Trophoblast cell (in vitro differentiated cells and primary cell): Measurements from ENCODE around the gene PRMT9.

Experiments used
- DNase-seq, 2 donors: peaks; one replicate each; pipeline ENCODE4 v3.0.0-alpha.2; 2016
- H2AFZ ChIP-seq: 2 replicates; pipeline ENCODE4 v1.6.1; 2013; ENCODE audit warnings: low read length, moderate library complexity, mild to moderate bottlenecking; ENCODE audit not compliant: insufficient read depth, poor library complexity
- H2AK5ac ChIP-seq: 2 replicates; pipeline ENCODE4 v1.6.1; 2013; ENCODE audit warnings: mild to moderate bottlenecking, low read length
- H2BK120ac ChIP-seq: 2 replicates; pipeline ENCODE4 v1.6.1; 2013; ENCODE audit warnings: low read length, mild to moderate bottlenecking, moderate library complexity; ENCODE audit not compliant: insufficient read depth, poor library complexity
- H2BK12ac ChIP-seq: 2 replicates; pipeline ENCODE4 v1.6.1; 2013; ENCODE audit warnings: mild to moderate bottlenecking, low read length, moderate library complexity
- H2BK5ac ChIP-seq: 2 replicates; pipeline ENCODE4 v1.6.1; 2013; ENCODE audit warnings: low read length, low read depth, moderate library complexity, mild to moderate bottlenecking; ENCODE audit not compliant: poor library complexity
- H3K14ac ChIP-seq: 2 replicates; pipeline ENCODE4 v1.6.1; 2013; ENCODE audit warnings: mild to moderate bottlenecking, low read length
- H3K18ac ChIP-seq: 2 replicates; pipeline ENCODE4 v1.6.1; 2013; ENCODE audit warnings: mild to moderate bottlenecking, low read length
- H3K23ac ChIP-seq: 2 replicates; pipeline ENCODE4 v1.6.1; 2013; ENCODE audit warnings: low read length
- H3K27ac ChIP-seq: 2 replicates; pipeline ENCODE4 v1.5.1; 2013; ENCODE audit warnings: low read depth, mild to moderate bottlenecking, inconsistent platforms, low read length, moderate library complexity
- H3K27me3 ChIP-seq: 2 replicates; pipeline ENCODE4 v1.6.1; 2013; ENCODE audit warnings: inconsistent platforms, mild to moderate bottlenecking, low read length, moderate library complexity; ENCODE audit not compliant: insufficient read depth
- H3K36me3 ChIP-seq, 2 experiments: 1 replicate in 1 of 2; 2 replicates in 1 of 2; pipeline ENCODE4 v1.6.1; 2013; ENCODE audit warnings: low read length in 2 of 2, mild to moderate bottlenecking in 2 of 2, moderate library complexity in 1 of 2; ENCODE audit not compliant: insufficient read depth in 2 of 2, control insufficient read depth in 1 of 2
- H3K4ac ChIP-seq: 2 replicates; pipeline ENCODE4 v1.6.1; 2013; ENCODE audit warnings: low read depth, mild to moderate bottlenecking, low read length, moderate library complexity
- H3K4me1 ChIP-seq, 2 experiments: 1 replicate in 1 of 2; 2 replicates in 1 of 2; pipeline ENCODE4 v1.6.1; 2013; ENCODE audit warnings: low read length in 2 of 2, mild to moderate bottlenecking in 2 of 2, moderate library complexity in 1 of 2; ENCODE audit not compliant: insufficient read depth in 2 of 2, control insufficient read depth in 1 of 2
- H3K4me2 ChIP-seq: 2 replicates; pipeline ENCODE4 v1.6.1; 2013; ENCODE audit warnings: inconsistent platforms, mild to moderate bottlenecking, low read length, moderate library complexity
- H3K4me3 ChIP-seq: 2 replicates; pipeline ENCODE4 v1.5.1; 2013; ENCODE audit warnings: mild to moderate bottlenecking, low read depth, low read length, inconsistent platforms
- H3K79me1 ChIP-seq: one replicate; pipeline ENCODE4 v1.6.1; 2013; ENCODE audit warnings: low read length
- H3K79me2 ChIP-seq: 2 replicates; pipeline ENCODE4 v1.6.1; 2013; ENCODE audit warnings: low read length, mild to moderate bottlenecking; ENCODE audit not compliant: control insufficient read depth, insufficient read depth, poor library complexity
- H3K9ac ChIP-seq: 2 replicates; pipeline ENCODE4 v1.6.1; 2013; ENCODE audit warnings: mild to moderate bottlenecking, low read length
- H3K9me3 ChIP-seq: 2 replicates; pipeline ENCODE4 v1.6.1; 2013; ENCODE audit warnings: low read depth, mild to moderate bottlenecking, control low read depth, inconsistent platforms, low read length; ENCODE audit not compliant: insufficient read depth
- H4K12ac ChIP-seq: 2 replicates; pipeline ENCODE4 v1.6.1; 2013; ENCODE audit warnings: low read depth, mild to moderate bottlenecking, low read length, moderate library complexity
- H4K8ac ChIP-seq: 2 replicates; pipeline ENCODE4 v1.6.1; 2013; ENCODE audit warnings: low read depth, mild to moderate bottlenecking, low read length, moderate library complexity
- H4K91ac ChIP-seq: one replicate; pipeline ENCODE4 v1.6.1; 2013; ENCODE audit warnings: low read depth, mild to moderate bottlenecking, low read length, moderate library complexity
- WGBS: extraction: QIAGEN DNeasy Blood & Tissue Kit; methylation state at CpG from one replicate; pipeline ENCODE4 v1.1.7; 2013; ENCODE audit warnings: missing lambda C conversion rate; ENCODE audit not compliant: insufficient read length, insufficient coverage; ENCODE audit errors: extremely low coverage; 5-methylcytosine and 5-hydroxymethylcytosine counted together

PRMT9 gene

GRCh38 chr4:147625733-147626132 is 58.2 kb downstream of the PRMT9 start:
- WGBS, result no CpG with 5 or more reads among the region's 6 CpGs
- H3K9me3 ChIP-seq, result no peaks in the 10 kb centered on the region
- H2BK5ac ChIP-seq, result no peak overlapping the region
- H3K79me2 ChIP-seq, result no peaks in the 10 kb centered on the region
- H4K12ac ChIP-seq, result no peak overlapping the region
- H3K4me3 ChIP-seq, result no peak overlapping the region
- H2AFZ ChIP-seq, result no peak overlapping the region
- H3K14ac ChIP-seq, result no peak overlapping the region
- no peak overlapping the region for H3K23ac ChIP-seq
- no peaks in the 10 kb centered on the region for H3K27me3 ChIP-seq
- no peak overlapping the region for H3K18ac ChIP-seq
- H3K4me1 ChIP-seq, result no peaks in the 10 kb centered on the region
- no peak overlapping the region for H4K8ac ChIP-seq
- no peak overlapping the region for H2AK5ac ChIP-seq
- peaks cover 8 to 14% of the 10 kb centered on the region in 2 experiments for H3K36me3 ChIP-seq
- no peak for DNase-seq
- no peak overlapping the region for H3K4ac ChIP-seq
- no peak overlapping the region for H3K4me2 ChIP-seq
- H4K91ac ChIP-seq, result no peak overlapping the region
- no peak overlapping the region for H3K27ac ChIP-seq
- H3K9ac ChIP-seq, result no peak overlapping the region
- H2BK12ac ChIP-seq, result no peak overlapping the region
- no peak overlapping the region for H2BK120ac ChIP-seq
- H3K79me1 ChIP-seq, result no peaks in the 10 kb centered on the region

GRCh38 chr4:147620315-147620714 is 63.6 kb downstream of the PRMT9 start:
- Histone ChIP-seq H3K9me3 (no peaks in the 10 kb centered on the region), H3K4me3 (no peak overlapping the region), H3K9ac (no peak overlapping the region), H2AFZ (no peak overlapping the region), H2BK12ac (no peak overlapping the region), H4K91ac (no peak overlapping the region), H2AK5ac (no peak overlapping the region), H2BK5ac (no peak overlapping the region), H3K79me1 (peaks cover 6% of the 10 kb centered on the region), H4K8ac (no peak overlapping the region), H3K4me2 (no peak overlapping the region), H3K14ac (no peak overlapping the region), H2BK120ac (no peak overlapping the region), H3K4me1 (peaks cover 0 to 3% of the 10 kb centered on the region in 2 experiments), H3K27me3 (no peaks in the 10 kb centered on the region), H4K12ac (no peak overlapping the region), H3K27ac (no peak overlapping the region), H3K79me2 (peaks cover 4% of the 10 kb centered on the region), H3K36me3 (peaks cover 3 to 4% of the 10 kb centered on the region in 2 experiments), H3K4ac (no peak overlapping the region), H3K18ac (no peak overlapping the region), H3K23ac (no peak overlapping the region)
- no CpG with 5 or more reads among the region's 2 CpGs for WGBS
- no peak for DNase-seq

- H2AK5ac ChIP-seq, result no peak overlapping the region
- H3K79me1 ChIP-seq, result peaks cover 6% of the 10 kb centered on the region
- H3K27me3 ChIP-seq, result no peaks in the 10 kb centered on the region
- H3K4me3 ChIP-seq, result peak overlapping the region; percentile 93
- peak overlapping the region; percentile 95 for H2AFZ ChIP-seq
- no peak overlapping the region for H3K27ac ChIP-seq
- peak overlapping the region; percentile 93 for H3K18ac ChIP-seq
- no peak overlapping the region for H2BK12ac ChIP-seq
- peak overlapping the region; percentile 90 for H3K4me2 ChIP-seq
- H3K23ac ChIP-seq, result no peak overlapping the region
- H3K36me3 ChIP-seq, result peaks cover 3 to 4% of the 10 kb centered on the region in 2 experiments
- H3K9ac ChIP-seq, result peak overlapping the region; percentile 94
- no peaks in the 10 kb centered on the region for H3K9me3 ChIP-seq
- H3K4me1 ChIP-seq, result peaks cover 2 to 6% of the 10 kb centered on the region in 2 experiments
- H3K4ac ChIP-seq, result peak overlapping the region; percentile 50
- peak overlapping the region; percentile 94 for H4K12ac ChIP-seq
- H4K8ac ChIP-seq, result peak overlapping the region; percentile 96
- peak overlapping the region; percentile 71 for H4K91ac ChIP-seq
- peak overlapping the region; percentile 68 for H2BK120ac ChIP-seq
- H2BK5ac ChIP-seq, result peak overlapping the region; percentile 61
- H3K14ac ChIP-seq, result peak overlapping the region; percentile 62
- WGBS, result no CpG with 5 or more reads among the region's 17 CpGs
- peaks cover 4% of the 10 kb centered on the region for H3K79me2 ChIP-seq
- no peak for DNase-seq
Observed at GRCh38 chr4:147617841-147618691, 65.9 kb downstream of the PRMT9 start.

- WGBS, result no CpG with 5 or more reads among the region's 37 CpGs
- Histone ChIP-seq H3K9ac (peak within 1 kb of the TSS; percentile 94), H2BK12ac (no peak within 1 kb of the TSS), H2AFZ (peak within 1 kb of the TSS; percentile 95), H3K9me3 (no peaks in the 10 kb centered on the region), H2AK5ac (peak within 1 kb of the TSS; percentile 19), H3K27ac (peak within 1 kb of the TSS; percentile 81), H4K8ac (peak within 1 kb of the TSS; percentile 96), H3K4me2 (peak within 1 kb of the TSS; percentile 95), H3K79me1 (peaks cover 6% of the 10 kb centered on the region), H3K4ac (peak within 1 kb of the TSS; percentile 50), H3K14ac (peak within 1 kb of the TSS; percentile 62), H3K23ac (no peak within 1 kb of the TSS), H3K36me3 (no peaks in the 10 kb centered on the region), H3K4me3 (peak within 1 kb of the TSS; percentile 93), H3K4me1 (peaks cover 2 to 6% of the 10 kb centered on the region in 2 experiments), H3K79me2 (peaks cover 4% of the 10 kb centered on the region), H3K18ac (peak within 1 kb of the TSS; percentile 93), H3K27me3 (no peaks in the 10 kb centered on the region), H4K12ac (peak within 1 kb of the TSS; percentile 94), H4K91ac (peak within 1 kb of the TSS; percentile 71), H2BK120ac (peak within 1 kb of the TSS; percentile 68), H2BK5ac (peak within 1 kb of the TSS; percentile 61)
- DNase-seq, result peak; percentile 97 to 99
Observed at GRCh38 chr4:147617173-147617840, 66.7 kb downstream of the PRMT9 start, which contains the start of gene TMEM184C. TSS of gene TMEM184C (plus strand) at chr4:147617397. CDS start at chr4:147617957, 560 bp downstream.
